Measurements from ENCODE around the gene SYNJ1. TPM values are rescaled to one million over a fixed set of nuclear protein-coding genes. Genes with fewer than 3 reads are reported as not detected.

SYNJ1 gene
- total and polyA plus RNA-seq, 9 of the 15 experiments (the other 6 are each of a cell fraction or from before 2014, with no cell fraction given): 2.4 to 10.6 (median 5.6) TPM

- 96% methylated on average over 5 of the region's 5 CpGs for WGBS (ENCODE audit: insufficient coverage, low coverage, missing lambda C conversion rate)
- TSS peak; percentile 6 for BruUV-seq (replicated peaks)
Observed at GRCh38 chr21:32733990-32734613, 6.3 kb upstream of the SYNJ1 start.

More at GRCh38 chr21:32733990-32734613, 6.3 kb upstream of the SYNJ1 start:
- Histone ChIP-seq H3K27ac (ENCODE audit: extremely low read depth, low read depth, low read length) (no peak overlapping the region), H2AFZ (ENCODE audit: low read depth, low read length) (no peak overlapping the region), H4K20me1 (replicated peaks; ENCODE audit: control insufficient read depth, insufficient read depth, low read length) (no peaks in the 10 kb centered on the region), H3K4me2 (ENCODE audit: insufficient read depth, low read length) (no peak overlapping the region), H3K4me3 (no peak overlapping the region), H3K9me1 (ENCODE audit: control insufficient read depth, insufficient read depth, low read length) (no peaks in the 10 kb centered on the region), H3K9ac (ENCODE audit: insufficient read depth in 1 of 2, low read depth in 2 of 2, low read length in 2 of 2) (no peak overlapping the region), H3K9me3 (replicated peaks; ENCODE audit: control insufficient read depth, insufficient read depth, low read depth, low read length) (no peaks in the 10 kb centered on the region), H3K79me2 (ENCODE audit: control insufficient read depth, insufficient read depth, low read length) (no peaks in the 10 kb centered on the region), H3K27me3 (ENCODE audit: control insufficient read depth in 2 of 2, insufficient read depth in 2 of 2, low read length in 2 of 2) (no peaks in the 10 kb centered on the region), H3K36me3 (ENCODE audit: control insufficient read depth, insufficient read depth, low read length) (peaks cover 59% of the 10 kb centered on the region; the same call in 2 of the 3 replicates), H3K4me1 (replicated peaks in 1 of 2; ENCODE audit: control insufficient read depth in 2 of 2, insufficient read depth in 2 of 2, low read length in 2 of 2) (peaks cover 0 to 3% of the 10 kb centered on the region in 2 experiments; a peak in 1 of 5 replicates)
- ChIA-PET POLR2A (interaction anchor here (0.7 kb wide), 1 partner anchor 17 kb away, joined by 3 read pairs; no protein-coding TSS in a partner anchor), CTCF (ENCODE audit: low intra/inter-chr PET ratio) (interaction anchor here (0.7 kb wide), 1 partner anchor 63 kb away, joined by 3 read pairs; no protein-coding TSS in a partner anchor)
- in situ Hi-C loops (cut with MboI) (no loop called here), intact Hi-C loops (cut with micrococcal nuclease) (no loop called here)
- FAIRE-seq: no peak
- no peak for DNase-seq (ENCODE audit: extremely low read depth in 1 of 4, low spot score in 3 of 4)
- no peak for TF ChIP-seq GATAD2A (IDR thresholded peaks at IDR 0.05)
- no peak for TF ChIP-seq ZNF512 (tag; IDR thresholded peaks at IDR 0.05)
- no peak for ATAC-seq

Data from K562 (cell line).